GM10248 (cell line): ENCODE measurements around the gene UQCR11.

Source experiments
- CTCF ChIA-PET: fragments of 300-600 bp; sonication (Branson Sonifier 250); formaldehyde crosslinking; extraction: SDS; loops from one replicate; lab custom pipeline; 2021; ENCODE audit warnings: antibody characterized with exemption; lab: Yijun Ruan, JAX
- POLR2A ChIA-PET: fragments of 350-650 bp; sonication (Branson Sonifier 250); formaldehyde crosslinking; extraction: SDS; loops from one replicate; lab custom pipeline; 2020; ENCODE audit warnings: antibody characterized with exemption; lab: Yijun Ruan, JAX
- DNase-seq: peaks from one replicate; pipeline ENCODE4 v3.0.0; 2012; ENCODE audit errors: extremely low spot score
- TF ChIP-seq, protein P1 (sequence below): IDR thresholded peaks from 2 replicates; pipeline ENCODE4 v1.5.1; 2012; ENCODE audit warnings: mild to moderate bottlenecking, low read depth; ENCODE audit errors: extremely low read depth, missing control alignments, control extremely low read depth

UQCR11 gene

DNA sequence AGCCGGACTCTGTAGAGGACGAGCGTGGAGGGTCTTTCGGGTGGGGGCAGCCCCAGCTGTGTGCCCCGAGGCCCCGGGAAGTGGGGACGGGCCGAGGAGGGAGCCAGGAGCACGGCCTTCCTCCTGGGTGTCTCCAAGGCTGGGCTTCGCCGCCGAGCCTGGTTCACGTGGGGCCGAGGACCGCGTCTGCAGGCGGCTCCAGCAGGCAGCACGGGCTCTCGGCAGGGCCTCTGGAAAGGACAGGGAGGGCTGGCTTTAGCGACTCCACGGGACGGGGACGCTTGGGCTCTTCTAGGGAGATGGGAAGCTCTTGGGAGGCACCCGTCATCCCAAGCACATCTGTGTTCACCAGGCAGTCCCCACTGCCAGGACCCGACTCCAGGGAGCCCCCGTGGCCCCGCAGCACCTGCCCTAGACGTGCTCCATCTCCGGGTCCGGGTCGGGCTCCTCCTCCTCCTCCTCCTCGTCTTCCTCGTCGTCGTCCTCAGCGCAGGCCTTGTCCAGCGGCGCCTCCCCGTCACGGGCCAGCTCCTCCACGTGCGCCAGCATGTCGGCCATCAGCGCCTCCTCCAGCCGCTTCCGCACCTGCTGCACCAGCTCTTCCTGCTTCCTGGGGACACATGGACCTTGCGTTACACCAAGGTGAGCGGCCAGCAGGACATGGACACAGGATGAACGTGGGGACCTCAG, 27.2 kb downstream of the UQCR11 start:
- no peak for DNase-seq
- ChIA-PET POLR2A (no interaction called here), CTCF (interaction anchor here (0.8 to 1.7 kb wide), 4 partner anchors 10 to 248 kb away, joined by 3 to 6 read pairs (median 3); no protein-coding TSS in a partner anchor)
- TF ChIP-seq, protein P1, sequence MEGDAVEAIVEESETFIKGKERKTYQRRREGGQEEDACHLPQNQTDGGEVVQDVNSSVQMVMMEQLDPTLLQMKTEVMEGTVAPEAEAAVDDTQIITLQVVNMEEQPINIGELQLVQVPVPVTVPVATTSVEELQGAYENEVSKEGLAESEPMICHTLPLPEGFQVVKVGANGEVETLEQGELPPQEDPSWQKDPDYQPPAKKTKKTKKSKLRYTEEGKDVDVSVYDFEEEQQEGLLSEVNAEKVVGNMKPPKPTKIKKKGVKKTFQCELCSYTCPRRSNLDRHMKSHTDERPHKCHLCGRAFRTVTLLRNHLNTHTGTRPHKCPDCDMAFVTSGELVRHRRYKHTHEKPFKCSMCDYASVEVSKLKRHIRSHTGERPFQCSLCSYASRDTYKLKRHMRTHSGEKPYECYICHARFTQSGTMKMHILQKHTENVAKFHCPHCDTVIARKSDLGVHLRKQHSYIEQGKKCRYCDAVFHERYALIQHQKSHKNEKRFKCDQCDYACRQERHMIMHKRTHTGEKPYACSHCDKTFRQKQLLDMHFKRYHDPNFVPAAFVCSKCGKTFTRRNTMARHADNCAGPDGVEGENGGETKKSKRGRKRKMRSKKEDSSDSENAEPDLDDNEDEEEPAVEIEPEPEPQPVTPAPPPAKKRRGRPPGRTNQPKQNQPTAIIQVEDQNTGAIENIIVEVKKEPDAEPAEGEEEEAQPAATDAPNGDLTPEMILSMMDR, result no peak

GRCh38 chr19:1577090-1577928, 28.0 kb downstream of the UQCR11 start:
- CTCF ChIA-PET, result interaction anchor here (0.5 to 1.0 kb wide), 5 partner anchors 11 to 249 kb away, joined by 3 read pairs; no protein-coding TSS in a partner anchor
- DNase-seq, result no peak
- POLR2A ChIA-PET, result no interaction called here
- TF ChIP-seq, protein P1, result no peak

DNA sequence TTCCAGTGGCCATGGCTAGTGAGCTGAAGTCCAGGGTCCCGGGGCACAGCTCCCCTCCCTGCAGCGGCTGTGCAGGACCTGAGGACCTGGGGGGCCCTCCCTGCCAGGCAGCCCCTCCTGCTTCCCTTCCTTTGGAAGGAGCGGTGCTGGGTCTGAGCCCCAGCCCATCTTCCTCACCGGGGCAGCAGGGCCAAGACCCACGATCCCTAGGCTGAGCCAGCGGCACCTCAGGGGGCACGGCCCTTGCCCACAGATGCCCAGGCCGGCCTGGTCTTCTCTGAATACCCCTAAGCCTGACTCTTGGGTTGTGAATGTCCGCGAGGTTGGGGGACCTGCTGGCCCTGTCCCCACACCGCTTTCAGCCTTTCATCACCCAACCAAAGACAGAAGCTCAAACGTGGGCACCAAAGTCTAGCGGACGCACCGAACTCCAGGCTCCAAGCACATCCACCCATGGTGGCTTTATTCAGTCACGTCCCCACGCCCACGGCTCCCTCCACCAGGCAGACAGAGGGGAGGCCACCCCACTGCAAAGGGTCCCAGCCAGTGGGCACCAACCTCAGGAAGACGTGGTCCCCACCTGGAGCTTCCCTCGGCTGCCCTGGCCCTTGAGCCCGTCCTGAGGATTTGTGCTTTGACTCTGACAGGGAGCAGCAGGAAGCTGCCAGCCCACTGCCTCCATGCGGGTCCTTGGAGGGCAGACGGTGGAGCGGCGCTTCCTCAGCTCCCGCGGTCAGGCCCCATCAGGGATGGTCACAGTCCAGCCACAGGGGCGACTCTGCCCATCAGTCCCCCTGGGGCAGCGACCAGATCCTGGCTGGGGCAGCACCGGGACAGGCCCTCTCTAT, 28.8 kb downstream of the UQCR11 start:
- ChIA-PET POLR2A (no interaction called here), CTCF (interaction anchor here (0.5 kb wide), 1 partner anchor 38 kb away, joined by 3 read pairs; no protein-coding TSS in a partner anchor)
- no peak for DNase-seq
- TF ChIP-seq, protein P1, result no peak

DNA sequence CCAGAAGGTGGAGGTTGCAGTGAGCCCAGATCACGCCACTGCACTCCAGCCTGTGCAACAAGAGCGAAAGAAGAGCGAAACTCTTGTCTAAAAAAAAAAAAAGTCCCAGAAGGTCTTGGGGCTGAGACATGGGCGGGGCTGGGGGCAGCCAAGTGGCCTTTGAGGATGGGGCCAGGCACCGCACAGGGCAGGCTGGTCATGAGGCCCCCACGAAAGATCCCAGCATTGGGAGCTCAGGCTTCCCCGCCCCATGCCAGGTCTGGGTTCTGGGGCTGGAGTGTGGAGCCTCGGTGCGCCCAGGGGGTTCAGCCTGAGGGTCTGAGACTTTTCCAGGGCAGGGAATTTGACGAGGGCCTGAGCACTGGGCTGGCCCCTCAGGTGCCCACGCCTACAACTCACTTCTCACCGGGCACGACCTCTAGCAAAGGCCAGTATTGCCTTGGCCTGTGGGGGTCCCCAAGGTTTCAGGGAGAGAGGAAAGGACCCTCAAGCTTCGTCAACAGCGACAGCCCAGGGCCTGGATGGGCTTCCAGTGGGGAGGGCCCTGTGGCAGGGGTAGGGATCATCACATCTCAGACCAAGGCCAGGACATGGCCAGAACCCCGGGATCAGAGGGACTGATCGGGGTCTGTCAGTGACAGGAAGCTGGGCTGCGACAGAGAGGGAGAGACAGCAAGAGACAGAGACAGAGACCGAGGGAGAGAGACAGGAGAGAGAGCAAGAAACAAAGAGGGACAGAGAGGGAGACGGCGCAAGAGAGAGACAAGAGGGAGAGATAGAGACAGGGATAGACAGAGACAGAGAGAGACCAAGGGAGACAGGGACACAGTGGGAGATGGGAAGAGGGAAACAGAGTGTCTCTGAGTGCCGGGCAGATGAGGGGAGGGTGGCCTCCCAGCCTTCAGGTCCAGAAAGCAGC, 29.7 kb downstream of the UQCR11 start:
- ChIA-PET CTCF (interaction anchor here (1.7 kb wide), 1 partner anchor 16 kb away, joined by 5 read pairs; no protein-coding TSS in a partner anchor), POLR2A (no interaction called here)
- DNase-seq, result no peak
- TF ChIP-seq, protein P1, result no peak

DNA sequence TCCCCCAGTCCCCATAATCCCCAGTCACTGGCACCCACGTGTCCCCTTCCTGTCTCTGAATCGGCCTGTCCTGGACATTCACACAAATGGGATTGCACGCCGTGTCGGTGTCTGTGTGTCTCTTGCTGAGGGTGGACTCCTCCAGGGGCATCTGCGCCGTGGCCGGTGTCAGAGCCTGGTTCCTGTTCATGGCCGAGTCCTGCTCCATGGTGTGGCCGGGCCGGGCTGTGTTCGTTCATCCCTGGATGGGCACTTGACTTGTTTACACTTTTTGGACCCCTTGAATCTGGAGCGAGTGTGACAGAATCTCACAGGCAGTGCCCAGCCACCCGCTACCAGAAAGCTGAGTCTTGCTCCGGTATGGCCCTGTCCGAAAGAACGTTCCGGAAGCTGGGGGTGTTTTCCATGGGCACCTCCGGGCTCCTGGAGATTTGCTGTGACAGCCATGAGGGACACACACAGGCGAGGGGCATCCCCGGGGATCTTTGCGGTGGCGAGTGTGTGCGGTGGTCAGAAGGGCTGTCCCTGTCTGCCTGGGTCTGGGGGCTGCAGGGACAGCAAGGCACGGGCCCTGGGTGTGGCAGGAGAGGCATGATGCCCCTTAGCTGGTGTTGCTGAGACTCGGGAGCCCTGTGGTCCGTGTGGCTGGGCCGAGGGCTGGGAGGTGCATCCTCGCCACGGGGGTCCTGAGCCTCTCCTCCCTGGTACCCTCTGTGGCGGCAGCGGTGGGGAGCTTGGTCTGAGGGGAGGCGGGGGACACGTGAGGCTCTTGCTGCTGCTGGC, 30.7 kb downstream of the UQCR11 start:
- ChIA-PET CTCF (interaction anchor here (1.7 kb wide), 1 partner anchor 17 kb away, joined by 5 read pairs; no protein-coding TSS in a partner anchor), POLR2A (no interaction called here)
- no peak for DNase-seq
- TF ChIP-seq, protein P1, result no peak
